HCT116 (cell line): ENCODE data around the gene DOK6. TPM values are rescaled to one million over a fixed set of nuclear protein-coding genes. Genes with fewer than 3 reads are reported as not detected.

Source experiments
- ATAC-seq: fragments of 200-7000 bp; cut with Tn5 transposase; 2 replicates; pipeline ENCODE4 v1.9.1; 2020; ENCODE audit warnings: mild to moderate bottlenecking, moderate library complexity
- BruUV-seq: library from RNA; stranded (reverse); fragments of 400-500 nt; replicated peaks from 2 replicates; lab custom pipeline; 2021; lab: Mats Ljungman, UMichigan
- CTCF ChIA-PET: fragments of 300-600 bp; sonication (Branson Sonifier 250); formaldehyde crosslinking; loops from one replicate; lab custom pipeline; 2021; ENCODE audit warnings: antibody characterized with exemption; lab: Charles Lee
- POLR2A ChIA-PET: fragments of 300-600, 350-600 bp; sonication (Branson Sonifier 250); formaldehyde crosslinking; loops from one replicate; lab custom pipeline; 2021; ENCODE audit warnings: antibody characterized with exemption; lab: Charles Lee
- RAD21 ChIA-PET, 2 experiments: fragments of 300-600 bp; sonication (Branson Sonifier 250); formaldehyde crosslinking; loops; one replicate each; lab custom pipeline; 2023; ENCODE audit warnings: low total read pairs in 2 of 2; ENCODE audit not compliant: uncharacterized antibody in 2 of 2, unreplicated experiment in 2 of 2, low non-redundant PET in 1 of 2; lab: Charles Lee
- DNase-seq: peaks from one replicate; pipeline ENCODE4 v3.0.0-alpha.2; 2010; ENCODE audit warnings: low read depth, low spot score
- H2AFZ ChIP-seq: fragments of 200-600 bp; shearing (Covaris generic), sonication (generic); 2 replicates; pipeline ENCODE4 v1.6.1; 2017; ENCODE audit warnings: low read depth, mixed run types, mixed read lengths, antibody characterized with exemption, low read length; ENCODE audit not compliant: poor library complexity, severe bottlenecking
- H3K27ac ChIP-seq: 2 replicates; pipeline ENCODE4 v1.5.1; 2012; ENCODE audit warnings: low read depth, low read length
- H3K27me3 ChIP-seq: fragments of 200-600 bp; sonication (generic); 2 replicates; pipeline ENCODE4 v1.6.1; 2016; ENCODE audit warnings: mixed run types, low read length, mixed read lengths; ENCODE audit not compliant: insufficient read depth
- H3K36me3 ChIP-seq, 2 experiments: fragments of 200-500 bp in 1 of 2; fragments of 200-600 bp in 1 of 2; sonication (Bioruptor generic) in 1 of 2; sonication (generic) in 1 of 2; 2 replicates each; pipeline versions ENCODE4 v1.5.1 to v1.6.1; 2014 to 2016; ENCODE audit warnings: low read length in 2 of 2, inconsistent platforms in 1 of 2, mixed read lengths in 1 of 2, mixed run types in 1 of 2; ENCODE audit not compliant: insufficient read depth in 2 of 2, control insufficient read depth in 1 of 2
- H3K4me1 ChIP-seq, 2 experiments: fragments of 200-600 bp in 1 of 2; sonication (generic) in 1 of 2; 2 replicates each; pipeline versions ENCODE4 v1.5.1 to v1.6.1; 2012 to 2017; ENCODE audit warnings: low read length in 2 of 2, inconsistent platforms in 1 of 2, mild to moderate bottlenecking in 1 of 2, mixed read lengths in 1 of 2, mixed run types in 1 of 2, moderate library complexity in 1 of 2; ENCODE audit not compliant: insufficient read depth in 2 of 2, control insufficient read depth in 1 of 2
- H3K4me2 ChIP-seq: fragments of 200-600 bp; sonication (generic); 2 replicates; pipeline ENCODE4 v1.6.1; 2017; ENCODE audit warnings: mixed run types, low read length, mixed read lengths
- H3K4me3 ChIP-seq, 2 experiments: fragments of 200-600 bp in 1 of 2; sonication (generic) in 1 of 2; replicated peaks in 1 of 2; 2 replicates each; pipeline ENCODE4 v1.5.1; 2011 to 2016; ENCODE audit warnings: low read length in 2 of 2, control low read depth in 1 of 2, low read depth in 1 of 2, mild to moderate bottlenecking in 1 of 2, mixed read lengths in 1 of 2, mixed run types in 1 of 2
- H3K79me2 ChIP-seq: fragments of 200-600 bp; sonication (generic); 2 replicates; pipeline ENCODE4 v1.6.1; 2017; ENCODE audit warnings: mild to moderate bottlenecking, mixed run types, low read length, moderate library complexity, mixed read lengths; ENCODE audit not compliant: insufficient read depth
- H3K9ac ChIP-seq: fragments of 200-600 bp; sonication (generic); 2 replicates; pipeline ENCODE4 v1.6.1; 2016; ENCODE audit warnings: low read length, mixed read lengths
- H3K9me2 ChIP-seq: fragments of 200-600 bp; sonication (generic), shearing (Covaris generic); 2 replicates; pipeline ENCODE4 v1.6.1; 2017; ENCODE audit warnings: mixed run types, mild to moderate bottlenecking, moderate library complexity; ENCODE audit not compliant: insufficient read depth
- H3K9me3 ChIP-seq, 2 experiments: fragments of 200-500 bp in 1 of 2; fragments of 200-600 bp in 1 of 2; sonication (Bioruptor generic) in 1 of 2; sonication (generic) in 1 of 2; 2 replicates each; pipeline ENCODE4 v1.6.1; 2014 to 2017; ENCODE audit warnings: low read length in 2 of 2, mixed read lengths in 2 of 2, inconsistent platforms in 1 of 2, low read depth in 1 of 2, mild to moderate bottlenecking in 1 of 2, mixed run types in 1 of 2, moderate library complexity in 1 of 2; ENCODE audit not compliant: control insufficient read depth in 1 of 2, insufficient read depth in 1 of 2
- H4K20me1 ChIP-seq: fragments of 200-600 bp; sonication (generic), shearing (Covaris generic); 2 replicates; pipeline ENCODE4 v1.6.1; 2017; ENCODE audit warnings: mixed run types, mild to moderate bottlenecking, moderate library complexity; ENCODE audit not compliant: insufficient read depth
- CBX3 ChIP-seq: IDR thresholded peaks from 2 replicates; pipeline ENCODE4 v1.6.1; 2012; ENCODE audit warnings: low read depth
- CEBPB ChIP-seq: IDR thresholded peaks from 2 replicates; pipeline ENCODE4 v1.6.1; 2012; ENCODE audit warnings: low read depth
- EGR1 ChIP-seq: IDR thresholded peaks from 2 replicates; pipeline ENCODE4 v1.6.1; 2012; ENCODE audit warnings: low read depth
- ELF1 ChIP-seq: IDR thresholded peaks from 2 replicates; pipeline ENCODE4 v1.6.1; 2012; ENCODE audit warnings: low read depth, borderline replicate concordance
- EZH2 ChIP-seq: fragments of 200-600 bp; sonication (generic); IDR thresholded peaks from 2 replicates; pipeline ENCODE4 v1.6.1; 2017; ENCODE audit warnings: antibody characterized with exemption, mixed run types
- FOSL1 ChIP-seq: IDR thresholded peaks from 2 replicates; pipeline ENCODE4 v1.6.1; 2012; ENCODE audit warnings: low read depth
- JUND ChIP-seq: IDR thresholded peaks from 2 replicates; pipeline ENCODE4 v1.6.1; 2012
- POLR2A ChIP-seq: IDR thresholded peaks from 2 replicates; pipeline ENCODE4 v1.7.0; 2011; ENCODE audit warnings: borderline replicate concordance; ENCODE audit not compliant: insufficient read depth, insufficient read length; ENCODE audit errors: extremely low read depth
- RAD21 ChIP-seq: IDR thresholded peaks from 2 replicates; pipeline ENCODE4 v1.6.1; 2012; ENCODE audit warnings: low read depth, mild to moderate bottlenecking
- SP1 ChIP-seq: IDR thresholded peaks from 2 replicates; pipeline ENCODE4 v1.6.1; 2012; ENCODE audit warnings: low read depth
- SRF ChIP-seq: IDR thresholded peaks from 2 replicates; pipeline ENCODE4 v1.6.1; 2012; ENCODE audit warnings: low read depth
- TCF7L2 ChIP-seq: IDR thresholded peaks from 2 replicates; pipeline ENCODE4 v1.7.0; 2011; ENCODE audit warnings: borderline replicate concordance, inconsistent platforms; ENCODE audit not compliant: insufficient read depth, insufficient read length; ENCODE audit errors: extremely low read depth
- YY1 ChIP-seq: IDR thresholded peaks from 2 replicates; pipeline ENCODE4 v1.6.1; 2011; ENCODE audit warnings: low read length, low read depth, moderate library complexity, mild to moderate bottlenecking; ENCODE audit not compliant: insufficient replicate concordance; ENCODE audit errors: extremely low read depth
- ZNF274 ChIP-seq: fragments of 200-500 bp; sonication (Bioruptor generic); IDR thresholded peaks from 2 replicates; pipeline ENCODE4 v1.6.1; 2014; ENCODE audit warnings: mild to moderate bottlenecking, low read depth, low read length, inconsistent platforms
- intact Hi-C: fragments of 100-400 bp; cut with micrococcal nuclease; formaldehyde crosslinking; loops from 2 replicates; pipeline ENCODE4 v1.10.0; 2022
- total RNA-seq: library from RNA; stranded (reverse); gene quantifications from one replicate; pipeline ENCODE4 v1.2.1, GENCODE V29; 2021; ENCODE audit not compliant: unreplicated experiment
- TF ChIP-seq, protein P1 (sequence below): IDR thresholded peaks from 2 replicates; pipeline ENCODE4 v1.6.1; 2011; ENCODE audit warnings: mild to moderate bottlenecking, low read length, moderate library complexity; ENCODE audit not compliant: insufficient replicate concordance; ENCODE audit errors: extremely low read depth
- TF ChIP-seq, protein P2 (sequence below): IDR thresholded peaks from 2 replicates; pipeline ENCODE4 v1.6.1; 2012; ENCODE audit warnings: low read depth
- TF ChIP-seq, protein P3 (sequence below): IDR thresholded peaks from 2 replicates; pipeline ENCODE4 v1.6.1; 2012
- TF ChIP-seq, protein P4 (sequence below): IDR thresholded peaks from 2 replicates; pipeline ENCODE4 v1.6.1; 2012

DOK6 gene
- total RNA-seq, 1 experiment from 2014 or later: not detected

DNA sequence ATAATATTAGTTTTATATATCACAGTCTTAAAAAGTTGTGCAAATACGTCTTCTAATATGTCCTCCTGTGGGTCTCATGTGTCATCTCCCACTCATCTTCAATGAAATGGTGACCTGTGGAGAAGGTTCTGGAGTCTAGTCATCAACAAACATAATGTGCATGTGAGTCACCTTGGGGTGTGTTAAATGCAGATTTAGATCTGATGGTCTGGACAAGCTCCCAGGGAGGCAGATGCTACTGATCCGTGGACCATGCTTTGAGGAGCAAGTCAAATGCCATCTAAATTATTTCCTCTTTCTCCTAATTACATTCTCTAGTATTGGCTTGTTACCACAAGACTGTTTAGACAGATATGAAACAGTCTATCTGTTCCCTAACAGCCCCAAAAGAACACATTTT lies 336.0 kb downstream of the DOK6 start:
- no TSS peak for BruUV-seq
- ChIA-PET POLR2A (no interaction called here), RAD21 (no interaction called here), CTCF (no interaction called here)
- no peak overlapping the region for H3K4me2 ChIP-seq
- H3K4me1 ChIP-seq: no peaks in the 10 kb centered on the region
- DNase-seq (no peak), ATAC-seq (no peak)
- H3K36me3 ChIP-seq: no peaks in the 10 kb centered on the region
- H3K9me2 ChIP-seq: no peaks in the 10 kb centered on the region
- H3K4me3 ChIP-seq: no peak overlapping the region
- no peaks in the 10 kb centered on the region for H3K79me2 ChIP-seq
- H3K27me3 ChIP-seq: no peaks in the 10 kb centered on the region
- no peak overlapping the region for H2AFZ ChIP-seq
- TF ChIP-seq, protein P1, sequence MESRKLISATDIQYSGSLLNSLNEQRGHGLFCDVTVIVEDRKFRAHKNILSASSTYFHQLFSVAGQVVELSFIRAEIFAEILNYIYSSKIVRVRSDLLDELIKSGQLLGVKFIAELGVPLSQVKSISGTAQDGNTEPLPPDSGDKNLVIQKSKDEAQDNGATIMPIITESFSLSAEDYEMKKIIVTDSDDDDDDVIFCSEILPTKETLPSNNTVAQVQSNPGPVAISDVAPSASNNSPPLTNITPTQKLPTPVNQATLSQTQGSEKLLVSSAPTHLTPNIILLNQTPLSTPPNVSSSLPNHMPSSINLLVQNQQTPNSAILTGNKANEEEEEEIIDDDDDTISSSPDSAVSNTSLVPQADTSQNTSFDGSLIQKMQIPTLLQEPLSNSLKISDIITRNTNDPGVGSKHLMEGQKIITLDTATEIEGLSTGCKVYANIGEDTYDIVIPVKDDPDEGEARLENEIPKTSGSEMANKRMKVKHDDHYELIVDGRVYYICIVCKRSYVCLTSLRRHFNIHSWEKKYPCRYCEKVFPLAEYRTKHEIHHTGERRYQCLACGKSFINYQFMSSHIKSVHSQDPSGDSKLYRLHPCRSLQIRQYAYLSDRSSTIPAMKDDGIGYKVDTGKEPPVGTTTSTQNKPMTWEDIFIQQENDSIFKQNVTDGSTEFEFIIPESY: no peak
- TF ChIP-seq, protein P2, sequence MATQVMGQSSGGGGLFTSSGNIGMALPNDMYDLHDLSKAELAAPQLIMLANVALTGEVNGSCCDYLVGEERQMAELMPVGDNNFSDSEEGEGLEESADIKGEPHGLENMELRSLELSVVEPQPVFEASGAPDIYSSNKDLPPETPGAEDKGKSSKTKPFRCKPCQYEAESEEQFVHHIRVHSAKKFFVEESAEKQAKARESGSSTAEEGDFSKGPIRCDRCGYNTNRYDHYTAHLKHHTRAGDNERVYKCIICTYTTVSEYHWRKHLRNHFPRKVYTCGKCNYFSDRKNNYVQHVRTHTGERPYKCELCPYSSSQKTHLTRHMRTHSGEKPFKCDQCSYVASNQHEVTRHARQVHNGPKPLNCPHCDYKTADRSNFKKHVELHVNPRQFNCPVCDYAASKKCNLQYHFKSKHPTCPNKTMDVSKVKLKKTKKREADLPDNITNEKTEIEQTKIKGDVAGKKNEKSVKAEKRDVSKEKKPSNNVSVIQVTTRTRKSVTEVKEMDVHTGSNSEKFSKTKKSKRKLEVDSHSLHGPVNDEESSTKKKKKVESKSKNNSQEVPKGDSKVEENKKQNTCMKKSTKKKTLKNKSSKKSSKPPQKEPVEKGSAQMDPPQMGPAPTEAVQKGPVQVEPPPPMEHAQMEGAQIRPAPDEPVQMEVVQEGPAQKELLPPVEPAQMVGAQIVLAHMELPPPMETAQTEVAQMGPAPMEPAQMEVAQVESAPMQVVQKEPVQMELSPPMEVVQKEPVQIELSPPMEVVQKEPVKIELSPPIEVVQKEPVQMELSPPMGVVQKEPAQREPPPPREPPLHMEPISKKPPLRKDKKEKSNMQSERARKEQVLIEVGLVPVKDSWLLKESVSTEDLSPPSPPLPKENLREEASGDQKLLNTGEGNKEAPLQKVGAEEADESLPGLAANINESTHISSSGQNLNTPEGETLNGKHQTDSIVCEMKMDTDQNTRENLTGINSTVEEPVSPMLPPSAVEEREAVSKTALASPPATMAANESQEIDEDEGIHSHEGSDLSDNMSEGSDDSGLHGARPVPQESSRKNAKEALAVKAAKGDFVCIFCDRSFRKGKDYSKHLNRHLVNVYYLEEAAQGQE: no peak
- TF ChIP-seq, protein P3, sequence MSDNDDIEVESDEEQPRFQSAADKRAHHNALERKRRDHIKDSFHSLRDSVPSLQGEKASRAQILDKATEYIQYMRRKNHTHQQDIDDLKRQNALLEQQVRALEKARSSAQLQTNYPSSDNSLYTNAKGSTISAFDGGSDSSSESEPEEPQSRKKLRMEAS: no peak
- TF ChIP-seq, protein P4, sequence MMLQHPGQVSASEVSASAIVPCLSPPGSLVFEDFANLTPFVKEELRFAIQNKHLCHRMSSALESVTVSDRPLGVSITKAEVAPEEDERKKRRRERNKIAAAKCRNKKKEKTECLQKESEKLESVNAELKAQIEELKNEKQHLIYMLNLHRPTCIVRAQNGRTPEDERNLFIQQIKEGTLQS: no peak
- TF ChIP-seq FOSL1 (no peak), ELF1 (no peak), POLR2A (no peak), YY1 (no peak), CEBPB (no peak), RAD21 (no peak), CBX3 (no peak), ZNF274 (no peak), SP1 (no peak), JUND (no peak), SRF (no peak), TCF7L2 (no peak), EZH2 (no peak), EGR1 (no peak)
- no peaks in the 10 kb centered on the region for H4K20me1 ChIP-seq
- H3K9me3 ChIP-seq: no peaks in the 10 kb centered on the region
- H3K9ac ChIP-seq: no peak overlapping the region
- H3K27ac ChIP-seq: no peak overlapping the region
- intact Hi-C loops: no loop called here
